HG03354 (cell line): ENCODE data around the gene TPSAB1.

Experiments used
- ATAC-seq: cut with Tn5 transposase; IDR thresholded peaks from one replicate; pipeline ENCODE4 v1.9.1; 2021; ENCODE audit warnings: mild to moderate bottlenecking; ENCODE audit not compliant: unreplicated experiment, poor library complexity, severe bottlenecking

The TPSAB1 gene

DNA sequence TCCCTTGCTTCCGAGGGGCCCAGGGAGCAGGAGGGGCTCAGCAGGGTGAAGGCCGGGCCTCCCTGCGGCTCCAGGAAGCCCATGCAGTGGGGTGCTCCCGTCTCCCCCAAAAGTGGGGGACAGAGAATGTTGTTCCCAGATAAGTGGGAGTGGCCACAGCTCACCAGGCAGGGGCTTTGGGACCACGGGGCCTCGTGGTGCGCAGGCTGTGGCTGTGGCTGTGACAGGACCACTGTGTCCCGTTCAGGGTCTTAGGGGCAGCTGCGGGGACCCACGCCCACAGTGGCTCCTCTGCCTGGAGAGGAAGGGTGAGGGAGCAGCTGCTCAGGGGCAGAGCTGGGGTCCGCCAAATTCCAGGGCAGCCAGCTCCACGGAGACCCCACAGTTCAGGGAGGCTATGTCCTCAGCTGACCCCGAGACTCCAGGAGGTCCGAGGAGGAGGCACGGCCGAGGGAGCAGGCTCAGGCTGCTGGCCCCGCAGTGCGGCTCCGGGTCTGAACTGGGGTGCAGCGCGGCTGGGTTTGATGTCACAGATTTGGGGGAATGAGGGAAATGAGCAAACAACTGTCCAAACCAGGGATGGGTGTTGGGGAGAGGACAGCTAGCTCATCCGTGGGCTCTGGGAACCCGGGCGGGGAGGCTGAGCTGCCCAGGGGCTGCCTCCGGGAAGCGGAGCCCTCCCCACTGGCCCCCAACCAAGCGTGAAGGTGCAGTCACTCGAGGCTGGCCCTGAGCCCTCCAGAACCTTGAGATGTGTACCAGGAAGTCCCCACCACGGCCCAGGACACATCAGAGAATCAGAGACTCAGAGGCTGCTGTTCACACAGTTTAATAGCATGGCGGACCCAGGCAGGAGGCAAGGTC lies 38.8 kb downstream of the TPSAB1 start:
- no peak for ATAC-seq

- ATAC-seq: no peak
Observed at GRCh38 chr16:1279945-1280589, 39.6 kb downstream of the TPSAB1 start.

- ATAC-seq: no peak
Observed at GRCh38 chr16:1280783-1281182, 40.3 kb downstream of the TPSAB1 start.

- no peak for ATAC-seq
Observed at GRCh38 chr16:1281517-1281916, 41.0 kb downstream of the TPSAB1 start.

DNA sequence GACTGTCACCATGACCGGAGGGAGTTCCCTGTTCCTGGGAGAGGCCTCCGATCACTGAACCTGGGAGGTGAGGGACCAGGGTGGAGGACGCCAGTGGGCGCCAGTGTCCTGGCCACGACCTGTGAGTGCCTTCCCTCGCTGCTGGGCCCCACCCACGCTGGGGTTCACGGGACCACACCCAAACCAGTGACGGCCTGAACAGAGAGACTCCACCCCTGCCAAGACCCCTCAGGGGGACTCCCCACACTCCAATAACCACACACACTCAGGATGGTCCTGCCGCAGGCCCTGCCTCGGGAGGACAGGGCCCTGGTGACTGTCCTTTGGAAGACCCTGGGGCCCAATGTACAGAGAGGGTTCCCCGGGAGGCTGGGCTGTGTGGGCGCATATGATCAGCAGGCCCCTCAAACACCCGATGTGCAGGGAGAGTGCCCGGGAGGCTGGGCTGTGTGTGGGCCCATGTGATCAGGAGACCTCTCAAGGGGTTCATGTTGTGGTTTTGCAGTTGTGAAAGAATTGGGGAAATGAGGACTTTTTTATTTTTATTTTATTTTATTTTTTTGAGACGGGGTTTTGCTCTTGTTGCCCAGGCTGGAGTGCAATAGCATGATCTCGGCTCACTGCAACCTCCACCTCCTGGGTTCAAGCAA lies 41.9 kb downstream of the TPSAB1 start:
- no peak for ATAC-seq

GRCh38 chr16:1283296-1283695 lies 42.8 kb downstream of the TPSAB1 start:
- no peak for ATAC-seq

- no peak for ATAC-seq
Observed at GRCh38 chr16:1283996-1284616, 43.6 kb downstream of the TPSAB1 start.

DNA sequence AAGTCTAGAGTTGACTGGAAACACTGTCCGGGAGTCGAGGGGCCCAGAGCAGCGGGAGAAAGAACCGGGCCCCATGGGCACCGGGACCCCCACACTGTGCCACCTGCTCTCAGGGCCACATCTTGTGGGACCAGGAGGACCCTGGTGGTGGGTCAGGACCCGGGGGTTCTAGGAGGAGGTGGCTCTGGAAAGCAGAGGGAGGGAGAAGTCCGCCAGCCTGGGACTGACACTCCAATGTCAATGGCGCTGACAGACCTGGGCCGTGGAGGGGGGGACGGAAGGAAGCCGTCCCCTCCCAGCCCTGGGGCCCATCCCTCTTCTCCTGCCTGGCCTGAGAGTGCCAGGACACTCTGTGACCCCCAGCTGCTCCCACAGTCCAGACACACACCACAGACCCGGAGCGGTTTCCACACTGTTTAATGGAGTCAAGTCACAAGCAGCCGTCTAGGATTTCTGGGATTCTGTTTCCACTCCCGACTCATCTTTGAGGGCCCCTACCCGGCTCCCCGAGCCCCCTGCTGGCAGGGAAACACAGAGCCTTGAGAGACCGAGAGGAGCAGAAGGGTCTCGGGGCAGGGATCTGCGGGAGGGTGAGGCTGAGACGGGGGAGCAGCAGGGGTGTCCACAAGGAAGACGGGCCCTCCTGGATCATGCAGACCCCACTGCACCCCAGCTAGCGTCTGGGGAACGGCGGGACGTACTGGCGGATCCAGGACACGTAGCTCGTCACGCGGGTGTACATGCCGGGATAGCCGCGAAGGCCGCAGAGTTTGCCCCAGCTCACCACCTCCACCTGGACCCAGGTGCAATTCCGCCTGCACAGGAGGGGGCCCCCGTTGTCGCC lies 45.4 kb downstream of the TPSAB1 start:
- no peak for ATAC-seq

- no peak for ATAC-seq
Observed at GRCh38 chr16:1286513-1287094, 46.1 kb downstream of the TPSAB1 start.

GRCh38 chr16:1287982-1288670 lies 47.6 kb downstream of the TPSAB1 start:
- ATAC-seq: no peak

GRCh38 chr16:1288813-1289476 lies 48.4 kb downstream of the TPSAB1 start:
- no peak for ATAC-seq

DNA sequence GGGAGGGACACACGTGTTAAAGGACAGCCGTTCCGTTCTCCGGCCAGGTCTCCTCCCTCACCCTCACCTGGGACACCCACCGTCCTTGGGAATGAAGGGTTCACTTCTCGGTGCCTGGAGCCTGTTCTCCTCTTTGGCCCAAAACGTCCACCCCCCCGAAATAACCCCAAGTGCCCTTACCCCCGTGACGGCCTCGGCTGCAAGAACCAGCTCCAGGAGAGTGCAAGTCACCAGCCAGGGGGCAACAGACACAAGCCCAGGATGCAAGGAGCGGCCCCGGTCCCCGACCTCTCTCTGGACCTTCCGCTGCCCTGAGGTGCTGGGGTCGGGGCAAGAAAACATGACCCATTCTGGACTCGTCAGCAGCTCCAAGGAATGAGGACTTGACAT lies 49.0 kb downstream of the TPSAB1 start:
- no peak for ATAC-seq

DNA sequence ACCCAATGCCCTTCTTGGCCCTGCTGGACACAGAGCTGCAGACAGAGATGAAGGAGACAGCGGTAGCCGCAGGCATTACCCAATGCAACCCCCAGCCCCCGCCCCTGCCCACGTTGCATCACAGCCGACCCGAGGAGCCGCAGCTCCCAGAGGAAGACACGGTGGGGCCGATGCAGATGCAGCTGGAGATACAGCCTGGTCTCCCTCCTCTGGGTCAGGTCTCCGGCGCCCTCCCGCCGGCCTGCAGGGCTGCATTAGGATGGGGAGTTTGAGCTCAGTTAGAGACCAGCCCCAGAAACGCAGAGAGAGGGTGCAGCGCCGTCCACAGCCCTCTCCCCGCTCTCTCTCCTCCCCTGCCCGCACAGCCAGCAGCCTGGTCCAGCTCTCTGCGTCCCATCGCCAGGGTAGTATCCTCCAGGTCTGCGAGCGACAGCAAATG lies 49.6 kb downstream of the TPSAB1 start:
- ATAC-seq: no peak

DNA sequence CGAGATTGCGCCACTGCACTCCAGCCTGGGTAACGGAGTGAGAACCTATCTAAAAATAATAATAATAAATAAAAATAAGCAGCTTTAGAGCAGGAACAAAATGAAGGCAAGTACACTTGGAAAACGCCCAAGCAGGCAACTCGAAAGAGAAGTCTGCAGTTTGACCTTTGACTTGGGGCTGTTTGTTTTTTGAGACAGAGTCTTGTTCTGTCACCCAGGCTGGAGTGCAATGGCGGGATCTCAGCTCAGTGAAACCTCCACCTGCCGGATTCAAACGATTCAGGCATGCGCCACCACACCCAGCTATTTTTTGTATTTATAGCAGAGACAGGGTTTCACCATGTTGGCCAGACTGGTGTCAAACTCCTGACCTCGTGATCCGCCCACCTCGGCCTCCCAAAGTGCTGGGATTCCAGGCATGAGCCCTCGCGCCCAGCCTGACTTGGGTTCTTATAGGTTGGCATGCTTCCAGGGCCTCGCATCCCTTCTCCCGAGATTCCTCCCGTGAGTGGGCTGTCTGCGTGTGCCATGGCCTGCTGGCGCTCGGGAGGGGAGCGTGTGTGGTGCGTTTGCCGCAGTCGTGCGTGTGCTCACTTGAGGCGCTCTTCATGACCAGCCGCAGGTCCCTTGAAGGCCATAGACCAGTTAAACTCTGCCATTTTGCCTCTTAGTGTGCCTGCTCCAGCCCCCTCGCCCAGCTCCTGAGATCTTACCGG lies 50.5 kb downstream of the TPSAB1 start:
- no peak for ATAC-seq

GRCh38 chr16:1291576-1291974 lies 51.1 kb downstream of the TPSAB1 start:
- ATAC-seq: no peak
